ENCODE measurements around the gene IP6K3. TPM values are rescaled to one million over a fixed set of nuclear protein-coding genes. Genes with fewer than 3 reads are reported as not detected.

Gene IP6K3
- total and polyA plus RNA-seq, 2 experiments from 2014 or later: 0.14 to 0.16 TPM

GRCh38 chr6:33685411-33686224 lies 61.1 kb downstream of the IP6K3 start:
- ATAC-seq: no peak

More at GRCh38 chr6:33685411-33686224, 61.1 kb downstream of the IP6K3 start:
- peaks cover 3% of the 10 kb centered on the region; the same call in 1 of the 2 replicates for H3K36me3 ChIP-seq (ENCODE audit: insufficient read depth)
- H3K9me3 Mint-ChIP-seq: no peaks in the 10 kb centered on the region; the same call in 2 of the 3 replicates
- TF ChIP-seq NANOG (IDR thresholded peaks at IDR 0.05; ENCODE audit: borderline replicate concordance): no peak
- TF ChIP-seq EZH2phosphoT487 (IDR thresholded peaks at IDR 0.05; ENCODE audit: unreplicated experiment): no peak
- no peak for TF ChIP-seq EZH2 (IDR thresholded peaks at IDR 0.05; ENCODE audit: low read depth, unreplicated experiment)
- no peak for TF ChIP-seq CREB1 (CRISPR knock-in tag; IDR thresholded peaks at IDR 0.05; ENCODE audit: low read depth)
- no peak for TF ChIP-seq ZNF462 (CRISPR knock-in tag; IDR thresholded peaks at IDR 0.05)
- TF ChIP-seq ETS1 (IDR thresholded peaks at IDR 0.05): no peak
- TF ChIP-seq POLR2AphosphoS5 (IDR thresholded peaks at IDR 0.05; ENCODE audit: low read depth): no peak
- no peak for TF ChIP-seq STAT1 (IDR thresholded peaks at IDR 0.05; ENCODE audit: unreplicated experiment)
- TF ChIP-seq ZNF114 (CRISPR knock-in tag; IDR thresholded peaks at IDR 0.05): no peak
- no peak for TF ChIP-seq JUNB (IDR thresholded peaks at IDR 0.05; ENCODE audit: unreplicated experiment)
- no peaks in the 10 kb centered on the region for H3K9me2 ChIP-seq (ENCODE audit: insufficient read depth)
- DNase-seq (ENCODE audit: low spot score): no peak
- H3K4me3 ChIP-seq: no peak overlapping the region
- H3K36me3 Mint-ChIP-seq (ENCODE audit: low read depth): peaks cover 38% of the 10 kb centered on the region
- no peak overlapping the region for H3K4me2 ChIP-seq
- no peak overlapping the region for H3K27ac ChIP-seq (ENCODE audit: low read depth)
- H3F3A ChIP-seq (replicated peaks; ENCODE audit: low read depth): no peaks in the 10 kb centered on the region
- no peak overlapping the region for H3K27ac Mint-ChIP-seq
- no peak overlapping the region for H3K4me3 Mint-ChIP-seq
- H3K4me1 ChIP-seq (ENCODE audit: insufficient read depth): no peaks in the 10 kb centered on the region
- H2AFZ ChIP-seq: no peak overlapping the region
- H3K79me2 ChIP-seq (replicated peaks; ENCODE audit: insufficient read depth): no peaks in the 10 kb centered on the region
- H3K27me3 ChIP-seq (ENCODE audit: insufficient read depth): no peaks in the 10 kb centered on the region
- no peaks in the 10 kb centered on the region; the same call in 2 of the 3 replicates for H3K4me1 Mint-ChIP-seq
- H4K20me1 ChIP-seq (replicated peaks; ENCODE audit: insufficient read depth): no peaks in the 10 kb centered on the region; the same call in 1 of the 2 replicates
- H3K27me3 Mint-ChIP-seq (ENCODE audit: insufficient read depth, low read depth, poor library complexity): peaks cover 9% of the 10 kb centered on the region

Measured in GM23338 (cell line).